ENCODE measurements around the gene ARHGAP26.
"Not testable (repeated sequence)": the region's sequence is repeated elsewhere in the genome, so short reads cannot be mapped to it uniquely, and the experiment has no call there.

The ARHGAP26 gene

DNA sequence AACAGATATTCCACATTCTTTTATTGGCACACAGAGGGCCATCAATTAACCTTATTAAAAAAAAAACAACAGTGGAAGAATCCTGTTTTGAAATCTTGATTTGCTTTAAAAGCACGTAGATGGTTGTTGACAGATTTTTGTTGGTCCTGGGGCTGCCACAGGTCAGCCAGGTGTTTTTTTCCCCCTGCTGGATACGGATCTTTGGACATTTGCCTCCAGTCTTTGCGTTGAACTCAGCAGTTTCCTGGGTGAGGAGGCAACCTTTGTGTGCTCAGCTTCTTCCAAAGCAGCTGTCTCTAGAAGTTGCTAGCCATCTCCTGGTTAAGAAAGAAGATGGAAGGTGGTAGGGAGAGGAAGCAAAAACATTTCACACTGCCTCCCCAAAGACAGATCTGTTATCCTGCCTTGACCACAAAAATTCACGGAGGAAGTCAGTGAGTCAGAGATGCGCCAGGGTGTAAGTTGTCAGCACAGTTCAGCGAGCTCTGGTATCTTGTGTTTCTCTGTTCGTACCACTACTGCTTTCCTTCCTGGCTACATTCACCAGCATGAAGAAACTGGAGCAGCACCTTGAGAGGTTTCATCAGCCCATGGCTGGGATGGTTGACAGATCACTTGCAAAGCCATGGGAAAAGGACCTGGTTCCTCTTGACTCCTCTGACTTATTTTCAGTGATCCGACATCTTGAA is 207.3 kb downstream of the ARHGAP26 start:
- DNase-seq (ENCODE audit: extremely low read depth in 1 of 2, low read depth in 1 of 2) = no peak

DNA sequence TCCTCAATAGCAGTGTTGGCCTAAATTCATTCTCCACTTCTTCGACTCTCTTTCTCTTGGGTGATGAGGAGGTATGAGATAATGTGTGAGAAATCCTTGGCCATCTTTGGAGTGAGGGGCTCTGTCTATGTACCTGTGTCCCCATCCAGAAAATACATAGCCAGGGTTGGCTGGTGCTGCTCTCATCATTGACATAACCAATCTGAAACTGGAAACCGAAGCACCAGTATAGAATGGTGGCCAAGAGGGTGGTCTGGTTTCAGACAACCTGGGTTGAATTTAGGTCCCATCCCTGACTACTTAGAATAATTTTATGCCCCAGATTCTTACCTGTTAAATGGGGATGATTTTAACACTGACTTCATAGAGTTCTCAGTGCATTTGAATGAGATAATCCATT is 208.1 kb downstream of the ARHGAP26 start:
- no peak for DNase-seq (ENCODE audit: extremely low read depth in 1 of 2, low read depth in 1 of 2)

DNA sequence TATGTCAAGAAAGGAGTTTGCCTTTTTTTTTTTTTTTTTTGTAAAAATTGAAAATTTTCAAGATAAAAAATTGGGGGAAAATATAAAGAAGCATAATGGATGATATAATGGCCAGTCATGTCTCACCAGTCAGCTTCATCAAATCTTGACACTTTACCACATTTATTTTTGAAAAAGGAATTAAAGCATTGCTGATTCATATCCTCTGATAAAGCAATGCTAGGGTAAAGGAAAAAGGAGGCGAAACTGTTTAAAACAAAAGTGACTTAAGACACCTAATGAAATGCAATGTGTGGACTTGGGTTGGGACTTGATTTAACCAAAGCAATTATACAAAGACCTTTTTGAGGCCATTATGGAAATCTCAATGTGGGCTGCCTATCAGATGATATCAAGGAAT is 208.5 kb downstream of the ARHGAP26 start:
- no peak for DNase-seq (ENCODE audit: extremely low read depth in 1 of 2, low read depth in 1 of 2)

DNA sequence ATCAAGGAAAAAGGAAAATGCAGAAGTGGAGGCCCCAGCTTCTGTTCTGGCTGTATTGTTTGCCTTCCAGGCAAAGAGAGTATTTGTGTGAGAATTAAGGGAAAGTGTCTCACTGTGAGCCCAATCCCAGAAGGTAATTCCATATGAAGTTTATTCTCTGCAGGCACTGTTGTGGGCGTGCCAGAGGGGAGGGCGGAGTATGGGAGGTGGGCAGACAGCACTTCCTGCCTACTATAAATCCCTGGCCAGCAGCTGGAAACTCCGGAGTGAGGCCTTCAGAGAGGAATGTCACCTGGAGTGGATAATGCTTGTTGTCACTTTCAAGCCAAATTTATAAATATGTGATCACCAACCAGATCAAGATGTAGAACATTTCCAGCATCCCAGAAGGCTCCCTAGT is 209.5 kb downstream of the ARHGAP26 start:
- DNase-seq (ENCODE audit: extremely low read depth in 1 of 2, low read depth in 1 of 2) = no peak

DNA sequence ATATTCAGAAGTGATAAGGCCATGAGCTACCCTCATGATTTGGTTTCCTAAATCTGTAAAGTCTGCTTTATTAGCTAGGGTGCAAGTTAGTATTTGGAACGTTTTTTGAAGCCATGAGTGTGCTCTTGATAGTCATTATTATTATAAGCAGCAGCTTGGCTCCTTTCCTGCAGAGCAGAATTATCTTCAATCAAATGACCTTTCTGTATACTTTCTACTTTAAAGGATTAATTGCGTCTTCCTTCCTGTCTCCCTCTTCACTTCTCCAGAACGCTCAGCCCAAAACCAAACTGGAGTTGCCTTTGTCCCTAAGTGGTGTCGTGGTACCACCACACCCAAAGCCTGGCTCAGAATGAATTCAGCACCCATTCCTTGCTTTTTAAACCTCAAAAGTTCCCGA is 211.3 kb downstream of the ARHGAP26 start:
- DNase-seq (ENCODE audit: extremely low read depth in 1 of 2, low read depth in 1 of 2) = no peak

DNA sequence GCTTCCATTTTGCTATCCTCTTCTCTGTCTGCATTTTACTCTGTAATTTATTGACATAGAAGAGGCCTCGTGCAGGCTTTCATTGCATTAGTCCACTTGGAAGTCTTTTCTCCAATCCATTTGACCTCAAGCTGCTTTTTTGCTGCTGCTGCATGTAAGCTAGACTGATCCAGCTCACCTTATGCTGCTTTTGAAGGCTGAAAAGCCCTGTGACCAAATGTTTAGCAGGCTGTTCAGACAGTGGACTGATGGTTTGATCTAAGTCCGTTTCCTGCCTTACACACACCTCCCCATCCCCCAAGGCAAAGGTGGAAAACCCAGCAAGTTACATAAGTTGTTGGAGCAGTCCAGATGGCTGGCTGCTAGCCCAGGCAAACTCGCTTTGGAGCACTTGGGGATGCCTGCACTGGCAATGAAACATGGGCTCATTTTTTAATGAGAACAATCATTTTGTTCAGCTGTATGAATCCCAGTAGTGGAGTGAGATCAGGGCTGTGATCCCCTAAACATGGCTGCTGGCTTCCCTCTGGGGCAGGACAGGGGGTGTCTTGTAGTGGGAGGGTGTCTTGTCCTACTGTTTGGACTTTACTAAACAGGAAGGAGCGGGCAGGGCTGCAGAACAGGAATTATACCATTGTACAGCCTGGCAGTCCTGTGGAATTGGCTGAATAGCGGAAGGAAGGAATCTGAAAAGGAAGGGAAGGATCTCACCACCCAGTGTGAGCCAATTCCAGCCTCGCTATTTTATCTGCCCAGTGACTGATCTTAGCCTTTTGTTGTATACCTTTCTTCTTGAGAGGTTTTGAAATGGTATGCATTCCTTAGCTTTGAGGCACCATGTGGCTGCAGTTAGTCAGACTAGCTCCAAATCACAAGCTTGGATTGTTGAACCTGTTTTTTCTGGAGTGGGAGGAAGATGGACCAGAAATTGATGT is 212.0 kb downstream of the ARHGAP26 start:
- no peak for DNase-seq (ENCODE audit: extremely low read depth in 1 of 2, low read depth in 1 of 2)

DNA sequence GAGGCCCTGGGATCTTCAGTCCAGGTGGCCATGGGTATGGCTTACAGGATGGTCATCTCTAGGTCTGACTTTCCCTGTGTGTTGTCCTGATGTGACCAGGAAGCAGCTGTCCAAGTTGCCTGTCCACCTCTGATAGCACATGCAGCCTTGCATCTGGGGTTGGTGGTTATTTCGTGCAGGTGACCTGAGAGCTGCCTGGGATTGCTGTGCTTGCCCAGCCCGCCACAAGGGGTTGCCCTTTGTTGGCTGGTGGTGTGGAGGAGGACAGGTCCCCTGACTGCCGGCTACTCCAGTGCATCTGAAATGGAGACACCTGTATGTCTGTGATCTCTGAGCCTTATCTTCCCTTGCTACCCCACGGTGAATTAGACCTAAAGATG is 212.6 kb downstream of the ARHGAP26 start:
- no peak for DNase-seq (ENCODE audit: extremely low read depth in 1 of 2, low read depth in 1 of 2)

DNA sequence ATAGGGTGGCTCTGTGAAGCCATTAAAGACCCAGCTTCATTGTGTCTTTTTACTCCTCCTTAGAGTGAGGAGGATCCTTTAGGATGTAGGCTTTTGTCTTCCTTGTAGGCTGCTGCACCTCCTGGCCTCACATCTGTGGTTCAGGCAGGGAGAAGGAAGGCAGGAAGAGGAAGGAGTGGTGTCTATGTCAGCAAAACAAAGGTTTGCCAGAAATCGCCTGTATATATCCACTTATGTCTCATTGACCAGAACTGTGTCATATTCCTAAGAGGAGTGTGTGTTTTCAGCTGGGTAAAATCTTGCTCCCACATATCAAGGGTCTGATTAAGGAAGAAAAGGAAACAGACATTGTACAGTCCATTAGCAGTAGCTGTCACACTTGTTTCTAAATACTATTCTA is 213.8 kb downstream of the ARHGAP26 start:
- DNase-seq (ENCODE audit: extremely low read depth in 1 of 2, low read depth in 1 of 2) = no peak

DNA sequence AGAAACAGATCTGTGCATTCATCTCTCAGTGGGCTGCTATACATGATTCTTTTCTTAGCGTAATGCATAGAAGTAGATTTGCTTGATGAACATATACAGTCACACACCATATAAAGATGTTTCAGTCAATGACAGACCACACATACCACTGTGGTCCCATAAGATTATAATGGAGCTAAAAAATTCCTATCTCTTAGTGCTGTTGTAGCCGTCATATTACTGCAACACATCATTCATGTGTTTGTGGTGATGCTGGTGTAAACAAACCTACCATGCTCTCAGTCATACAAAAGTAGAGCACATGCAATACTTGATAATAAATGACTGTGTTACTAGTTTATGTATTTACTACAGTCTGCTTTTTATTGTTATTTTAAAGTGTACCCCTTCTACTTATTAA is 214.3 kb downstream of the ARHGAP26 start:
- no peak for DNase-seq (ENCODE audit: extremely low read depth in 1 of 2, low read depth in 1 of 2)

DNA sequence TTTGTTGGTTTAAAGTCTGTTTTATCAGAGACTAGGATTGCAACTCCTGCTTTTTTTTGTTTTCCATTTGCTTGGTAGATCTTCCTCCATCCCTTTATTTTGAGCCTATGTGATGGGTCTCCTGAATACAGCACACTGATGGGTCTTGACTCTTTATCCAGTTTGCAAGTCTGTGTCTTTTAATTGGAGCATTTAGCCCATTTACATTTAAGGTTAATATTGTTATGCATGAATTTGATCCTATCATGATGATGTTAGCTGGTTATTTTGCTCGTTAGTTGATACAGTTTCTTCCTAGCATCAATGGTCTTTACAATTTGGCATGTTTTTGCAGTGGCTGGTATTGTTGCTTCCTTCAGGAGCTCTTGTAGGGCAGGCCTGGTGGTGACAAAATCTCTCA is 219.1 kb downstream of the ARHGAP26 start:
- DNase-seq (ENCODE audit: extremely low read depth in 1 of 2, low read depth in 1 of 2) = not testable (repeated sequence)

DNA sequence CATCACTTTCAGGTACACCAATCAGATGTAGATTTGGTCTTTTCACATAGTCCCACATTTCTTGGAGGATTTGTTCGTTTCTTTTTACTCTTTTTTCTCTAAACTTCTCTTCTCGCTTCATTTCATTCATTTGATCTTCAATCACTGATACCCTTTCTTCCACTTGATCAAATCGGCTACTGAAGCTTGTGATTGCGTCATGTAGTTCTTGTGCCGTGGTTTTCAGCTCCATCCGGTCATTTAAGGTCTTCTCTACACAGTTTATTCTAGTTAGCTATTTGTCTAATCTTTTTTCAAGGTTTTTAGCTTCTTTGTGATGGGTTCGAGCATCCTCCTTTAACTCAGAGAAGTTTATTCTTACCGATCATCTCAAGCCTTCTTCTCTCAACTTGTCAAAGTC is 219.9 kb downstream of the ARHGAP26 start:
- DNase-seq (ENCODE audit: extremely low read depth in 1 of 2, low read depth in 1 of 2) = not testable (repeated sequence)

DNA sequence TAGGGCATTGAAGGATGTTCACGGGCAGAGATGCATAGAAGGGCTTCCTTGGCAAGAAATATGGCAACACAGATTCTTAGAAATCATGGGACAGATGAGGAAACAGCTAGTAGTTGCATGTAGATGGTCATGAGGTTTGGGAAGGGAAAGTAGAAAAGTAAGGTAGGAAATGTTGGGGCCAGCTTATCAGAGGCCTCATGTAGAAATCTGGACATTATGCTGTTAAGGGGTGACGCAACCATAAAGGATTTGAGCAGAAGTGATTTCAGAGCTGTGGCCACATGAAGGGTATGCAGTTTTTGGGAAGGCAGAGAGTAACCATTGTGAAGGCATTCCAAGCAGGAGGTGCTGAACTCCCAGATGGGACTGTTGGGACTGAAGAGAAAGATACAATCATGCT is 224.0 kb downstream of the ARHGAP26 start:
- no peak for DNase-seq (ENCODE audit: extremely low read depth in 1 of 2, low read depth in 1 of 2)

DNA sequence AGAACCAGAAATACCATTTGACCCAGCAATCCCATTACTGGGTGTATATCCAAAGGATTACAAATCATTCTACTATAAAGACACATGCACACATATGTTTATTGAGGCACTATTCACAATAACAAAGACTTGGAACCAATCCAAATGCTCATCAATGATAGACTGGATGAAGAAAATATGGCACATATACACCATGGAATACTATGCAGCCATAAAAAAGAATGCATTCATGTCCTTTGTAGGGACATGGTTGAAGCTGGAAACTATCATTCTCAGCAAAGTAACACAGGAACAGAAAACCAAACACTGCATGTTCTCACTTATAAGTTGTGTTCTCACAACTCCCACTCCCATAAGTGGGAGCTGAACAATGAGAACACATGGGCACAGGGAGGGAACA is 225.4 kb downstream of the ARHGAP26 start:
- not testable (repeated sequence) for DNase-seq (ENCODE audit: extremely low read depth in 1 of 2, low read depth in 1 of 2)

DNA sequence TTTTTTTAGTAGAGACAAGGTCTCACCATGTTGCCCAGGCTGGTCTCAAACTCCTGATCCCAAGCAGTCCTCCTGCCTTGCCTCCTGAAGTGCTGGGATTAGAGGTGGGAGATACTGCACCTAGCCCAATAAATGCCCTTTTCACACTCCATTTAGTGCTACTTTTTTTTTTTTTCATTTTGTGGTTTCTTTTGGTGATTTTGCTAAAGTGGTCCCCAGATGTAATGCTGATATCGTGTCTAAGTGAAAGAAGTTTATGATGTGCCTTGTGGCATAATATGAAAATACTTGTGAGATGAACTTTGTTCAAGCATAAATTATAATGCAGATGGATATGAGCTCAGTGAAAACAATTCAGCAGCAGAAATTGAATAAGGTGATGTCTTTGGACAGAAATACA is 227.4 kb downstream of the ARHGAP26 start:
- no peak for DNase-seq (ENCODE audit: extremely low read depth in 1 of 2, low read depth in 1 of 2)

DNA sequence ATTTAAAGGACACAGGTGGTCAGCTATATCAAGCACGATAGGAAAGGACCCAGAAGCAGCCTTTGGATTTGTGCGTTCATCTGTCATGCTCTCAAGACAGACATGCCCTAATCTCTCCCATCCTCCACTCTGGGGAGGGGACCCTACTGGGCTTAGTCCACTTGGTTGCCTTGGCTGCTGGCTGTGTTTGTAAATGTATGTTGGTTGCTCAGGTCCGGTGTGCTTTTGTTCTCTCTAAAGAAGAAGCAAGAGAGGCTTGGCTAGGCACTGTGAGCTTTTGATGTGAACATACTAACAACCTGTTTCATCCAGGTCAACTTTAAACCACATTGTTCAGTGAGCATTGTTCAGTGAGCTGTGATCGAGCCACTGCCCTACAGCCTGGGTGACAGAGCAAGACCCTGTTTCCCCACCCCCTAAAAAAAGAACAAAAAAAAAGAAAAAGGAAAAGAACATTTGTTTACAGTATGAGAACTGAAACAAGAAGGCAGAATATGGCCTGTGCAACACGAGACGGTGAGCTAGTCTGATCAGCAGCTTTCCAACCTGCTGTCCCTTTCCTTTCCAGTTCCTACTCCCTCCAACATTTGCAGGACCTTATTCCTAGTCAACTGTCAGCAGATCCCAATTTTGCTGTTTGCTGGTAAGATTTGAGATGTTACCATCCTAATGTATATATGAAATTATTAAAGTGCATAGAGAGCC is 228.3 kb downstream of the ARHGAP26 start:
- DNase-seq (ENCODE audit: extremely low read depth in 1 of 2, low read depth in 1 of 2) = no peak

DNA sequence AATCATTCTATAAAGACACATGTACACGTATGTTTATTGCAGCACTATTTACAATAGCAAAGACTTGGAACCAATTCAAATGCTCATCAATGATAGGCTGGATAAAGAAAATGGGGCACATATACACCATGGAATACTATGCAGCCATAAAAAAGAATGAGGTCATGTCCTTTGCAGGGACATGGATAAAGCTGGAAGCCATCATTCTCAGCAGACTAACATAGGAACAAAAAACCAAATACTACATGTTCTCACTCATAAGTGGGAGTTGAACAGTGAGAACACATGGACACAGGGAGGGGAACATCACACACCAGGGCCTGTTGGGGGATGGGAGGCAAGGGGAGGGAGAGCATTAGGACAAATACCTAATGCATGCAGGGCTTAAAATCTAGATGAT is 230.4 kb downstream of the ARHGAP26 start:
- DNase-seq (ENCODE audit: extremely low read depth in 1 of 2, low read depth in 1 of 2) = not testable (repeated sequence)

DNA sequence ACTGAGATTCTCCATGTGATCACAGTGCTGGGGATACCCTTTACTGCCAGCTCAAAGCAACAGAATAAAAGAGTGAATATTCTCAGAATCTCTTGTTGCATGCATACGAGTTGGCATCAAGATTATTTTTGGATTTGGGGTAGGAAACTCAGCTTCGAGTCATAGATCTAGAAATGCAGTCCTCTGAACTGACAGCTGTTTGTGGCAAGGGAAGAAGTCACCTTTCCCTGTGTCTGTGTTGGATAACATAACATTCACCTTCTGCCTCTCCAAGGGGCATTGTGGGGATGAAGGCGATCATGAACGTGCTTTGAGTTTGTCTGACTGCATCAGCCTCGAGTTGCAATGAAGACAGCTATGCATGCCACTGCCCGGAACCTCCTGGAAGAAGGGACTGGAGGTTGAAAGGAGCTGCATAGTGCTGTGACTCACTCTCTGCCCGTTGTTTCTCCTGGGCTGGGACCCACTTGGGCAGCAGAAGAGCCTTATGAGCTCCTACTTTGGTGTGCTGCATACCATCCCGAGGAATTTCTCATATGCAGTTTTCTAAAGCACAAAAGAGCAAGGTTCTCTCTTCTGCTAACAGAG is 231.7 kb downstream of the ARHGAP26 start:
- no peak for DNase-seq (ENCODE audit: extremely low read depth in 1 of 2, low read depth in 1 of 2)

DNA sequence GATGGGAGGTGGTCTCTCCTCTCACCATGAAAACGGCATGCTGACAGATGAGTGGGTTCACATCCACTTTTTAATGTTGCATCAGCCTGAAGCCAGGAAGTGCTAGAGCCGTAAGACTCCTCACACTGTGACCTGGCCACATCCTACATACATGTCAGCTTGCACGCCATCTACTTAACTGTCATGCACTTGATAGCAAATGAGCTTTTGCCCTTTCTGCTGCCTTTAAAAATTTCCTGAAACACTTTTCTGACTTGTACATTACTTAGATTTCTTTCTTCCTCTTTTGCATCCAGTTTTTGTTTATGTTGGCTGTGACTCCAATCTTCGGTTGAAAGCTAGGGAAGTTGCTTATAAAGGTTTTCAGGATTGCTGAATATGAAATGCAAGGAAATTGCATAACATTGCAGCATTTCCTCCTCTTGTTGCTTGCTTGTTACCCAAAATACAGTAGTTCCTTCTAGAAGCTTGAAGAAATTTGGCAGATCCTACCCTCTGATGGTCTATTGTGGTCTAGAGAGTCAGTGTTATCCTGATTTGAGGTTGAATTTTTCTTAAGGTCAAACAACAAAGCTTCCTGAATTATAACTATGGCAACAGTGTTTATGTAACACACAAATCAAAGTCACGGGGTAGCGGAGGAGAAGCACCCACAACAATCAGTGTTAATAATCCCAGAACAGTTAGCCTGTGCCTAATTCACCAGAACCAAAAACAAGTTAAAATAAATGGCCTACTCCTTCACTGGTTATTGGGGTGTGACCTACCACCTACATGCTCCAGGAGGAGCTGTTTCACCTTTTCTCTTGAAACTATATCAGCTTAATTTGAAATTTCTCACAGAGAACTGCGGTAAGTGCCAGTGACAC is 232.5 kb downstream of the ARHGAP26 start:
- DNase-seq (ENCODE audit: extremely low read depth in 1 of 2, low read depth in 1 of 2) = peak in 1 of 2 donors; percentile 53

DNA sequence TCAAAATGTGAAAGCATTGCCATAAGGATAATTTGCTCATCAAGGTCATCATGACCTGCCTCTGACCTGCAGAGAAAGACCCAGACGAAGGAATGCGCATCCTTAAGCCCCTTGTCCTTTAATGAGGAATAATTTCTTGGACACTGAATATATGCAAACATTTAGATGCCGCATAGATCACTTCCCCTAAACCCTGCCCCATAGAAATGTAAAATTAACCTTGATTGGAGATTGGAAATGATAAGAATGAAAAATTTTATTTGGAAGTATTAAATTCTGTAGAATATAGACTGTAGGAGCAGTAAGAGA is 233.1 kb downstream of the ARHGAP26 start:
- DNase-seq (ENCODE audit: extremely low read depth in 1 of 2, low read depth in 1 of 2) = no peak

DNA sequence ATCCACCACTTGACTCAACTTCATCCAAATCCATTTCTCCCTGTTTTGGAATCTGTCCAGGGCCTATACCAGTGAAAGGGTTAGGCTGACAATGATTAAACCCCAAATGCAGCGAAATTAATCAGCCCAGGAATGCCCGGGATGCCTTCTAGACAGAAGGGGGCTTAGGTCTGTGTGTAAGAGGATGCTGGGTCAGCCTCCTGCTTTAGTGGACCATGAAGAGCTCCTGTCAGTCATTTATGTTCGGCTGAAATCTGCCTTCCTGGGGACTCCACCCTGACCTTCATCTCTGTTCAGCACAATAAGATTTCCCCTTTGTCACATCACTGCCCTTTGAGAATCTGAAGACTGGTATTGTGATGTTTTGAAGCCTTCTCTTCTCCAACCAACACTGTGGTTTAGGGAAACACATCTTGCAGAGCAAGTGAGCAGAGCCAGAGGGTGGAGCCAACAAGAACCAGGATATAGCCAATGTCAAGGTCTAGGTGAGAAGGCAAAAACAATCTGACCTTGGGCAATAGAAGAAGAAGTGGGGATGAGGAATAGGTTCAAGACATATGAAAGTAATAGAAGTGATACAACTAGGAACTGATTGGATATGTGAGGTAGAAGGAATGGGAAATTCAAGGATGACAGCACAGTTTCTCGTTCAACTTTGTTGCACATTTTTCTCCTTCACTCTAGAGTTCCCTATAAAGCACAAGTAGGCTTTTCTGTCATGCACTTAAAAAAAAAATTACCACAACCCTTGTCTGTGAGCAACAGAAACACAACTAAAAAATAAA is 234.4 kb downstream of the ARHGAP26 start:
- DNase-seq (ENCODE audit: extremely low read depth in 1 of 2, low read depth in 1 of 2) = no peak
